Measurements from ENCODE around the gene CNKSR2.
"Not testable (repeated sequence)": the region's sequence is repeated elsewhere in the genome, so short reads cannot be mapped to it uniquely, and the experiment has no call there.

Gene CNKSR2

DNA sequence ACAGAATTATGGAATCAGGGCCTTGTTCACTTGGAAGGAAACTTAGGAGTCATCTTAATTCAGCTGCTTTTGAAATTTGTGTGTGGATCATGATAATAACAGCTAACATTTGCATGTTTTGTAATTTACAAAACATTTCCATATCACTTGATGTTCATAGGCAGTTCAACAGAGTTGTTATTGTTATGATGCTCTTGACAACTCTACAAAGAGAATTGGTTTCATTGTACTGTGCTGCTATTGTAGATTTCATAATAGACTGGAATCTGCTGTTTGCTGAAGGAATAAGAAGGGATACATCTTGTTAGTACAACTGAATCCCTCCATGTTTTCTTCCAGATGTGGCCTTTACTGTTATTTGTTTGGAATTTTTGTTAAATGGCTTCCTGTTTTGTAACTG is 83.5 kb downstream of the CNKSR2 start:
- no peak for DNase-seq

- no peak for DNase-seq
Observed at GRCh38 chrX:21469071-21469470, 94.9 kb downstream of the CNKSR2 start.

DNA sequence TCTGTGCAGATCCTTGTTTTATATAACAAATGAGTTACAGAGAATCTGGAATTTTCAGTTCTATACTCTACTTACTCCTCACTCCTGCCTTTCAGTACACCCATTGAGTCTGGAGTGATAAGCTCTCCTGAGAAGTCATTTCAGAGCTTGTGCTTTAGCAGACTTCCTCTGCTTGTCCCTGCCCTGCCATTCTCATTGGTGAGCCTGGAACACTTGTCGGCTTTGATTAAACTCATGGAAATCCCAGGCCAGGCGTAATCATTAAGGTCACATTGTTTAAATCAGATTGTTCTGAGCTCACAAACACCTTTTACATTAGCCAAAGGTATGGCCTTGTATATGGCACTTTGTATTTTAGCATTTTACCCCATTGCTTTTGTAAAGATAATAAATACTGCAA is 102.7 kb downstream of the CNKSR2 start:
- no peak for DNase-seq

- DNase-seq = no peak
Observed at GRCh38 chrX:21479695-21480270, 105.6 kb downstream of the CNKSR2 start.

DNA sequence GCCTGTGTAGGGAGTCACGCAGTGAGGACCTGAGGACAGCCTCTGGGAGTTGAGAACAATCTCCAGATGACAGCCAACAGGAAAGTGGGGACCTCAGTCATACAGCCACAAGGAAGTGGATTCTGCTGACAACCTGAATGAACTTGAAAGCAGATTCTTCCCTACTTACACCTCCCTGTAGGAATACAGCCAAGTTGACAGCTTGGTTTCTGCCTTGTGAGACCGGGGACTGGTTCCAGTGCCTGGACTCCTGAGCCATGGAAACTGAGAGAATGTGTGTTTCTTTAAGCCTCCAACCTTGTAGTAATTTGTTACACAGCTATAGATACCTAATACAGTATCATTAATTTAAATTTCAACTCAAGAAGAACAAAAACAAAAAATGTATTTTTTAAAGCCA is 107.5 kb downstream of the CNKSR2 start:
- DNase-seq = no peak

GRCh38 chrX:21484051-21484450 is 109.8 kb downstream of the CNKSR2 start:
- not testable (repeated sequence) for DNase-seq

- no peak for DNase-seq
Observed at GRCh38 chrX:21487832-21488231, 113.6 kb downstream of the CNKSR2 start.

GRCh38 chrX:21490341-21490740 is 116.1 kb downstream of the CNKSR2 start:
- no peak for DNase-seq

GRCh38 chrX:21493226-21493830 is 119.1 kb downstream of the CNKSR2 start:
- no peak for DNase-seq

GRCh38 chrX:21503593-21503992 is 129.4 kb downstream of the CNKSR2 start:
- DNase-seq = no peak

DNA sequence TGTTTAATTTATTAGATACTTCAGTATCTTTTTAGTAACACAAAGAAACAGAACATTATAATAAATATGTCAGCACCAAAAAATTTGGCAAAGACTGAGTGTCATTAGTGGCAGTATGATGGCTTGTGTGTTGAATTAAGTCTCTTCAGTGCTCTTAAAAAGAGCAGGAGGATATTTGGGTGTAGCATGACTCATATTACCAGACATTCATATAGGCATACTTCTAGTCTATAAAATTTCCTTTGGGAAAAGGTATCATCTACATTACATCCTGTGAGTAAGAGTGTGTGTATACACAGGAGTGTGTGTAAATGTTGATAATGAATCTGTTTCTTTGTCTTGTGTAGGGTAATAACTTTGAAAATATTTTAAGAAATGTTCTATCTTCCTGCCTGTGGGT is 135.7 kb downstream of the CNKSR2 start:
- DNase-seq = no peak

GRCh38 chrX:21524008-21524407 is 149.8 kb downstream of the CNKSR2 start:
- DNase-seq = no peak

- no peak for DNase-seq
Observed at GRCh38 chrX:21528076-21528475, 153.9 kb downstream of the CNKSR2 start.

DNA sequence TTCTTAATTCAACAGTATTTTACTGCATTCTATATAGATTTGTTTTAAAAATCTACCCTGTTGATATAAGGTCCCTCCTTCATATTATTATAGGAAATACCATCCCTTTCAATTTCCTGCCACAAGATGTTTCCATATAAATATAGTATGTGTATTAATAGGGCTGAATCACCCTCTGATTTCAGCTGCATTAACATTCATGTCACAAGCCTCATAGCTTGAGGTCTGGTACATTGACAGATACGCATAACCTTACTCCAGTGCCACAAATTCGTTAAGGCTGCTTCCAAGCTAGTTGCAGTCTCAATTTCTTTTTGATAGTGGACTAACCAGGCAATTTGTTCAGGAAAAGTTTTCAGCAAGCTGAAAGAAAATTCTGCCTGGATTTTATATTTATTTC is 155.6 kb downstream of the CNKSR2 start:
- DNase-seq = no peak

- DNase-seq = not testable (repeated sequence)
Observed at GRCh38 chrX:21544642-21545041, 170.4 kb downstream of the CNKSR2 start.

- DNase-seq = no peak
Observed at GRCh38 chrX:21559417-21559816, 185.2 kb downstream of the CNKSR2 start.

GRCh38 chrX:21565025-21565424 is 190.8 kb downstream of the CNKSR2 start:
- DNase-seq = no peak

- no peak for DNase-seq
Observed at GRCh38 chrX:21574793-21575192, 200.6 kb downstream of the CNKSR2 start.

DNA sequence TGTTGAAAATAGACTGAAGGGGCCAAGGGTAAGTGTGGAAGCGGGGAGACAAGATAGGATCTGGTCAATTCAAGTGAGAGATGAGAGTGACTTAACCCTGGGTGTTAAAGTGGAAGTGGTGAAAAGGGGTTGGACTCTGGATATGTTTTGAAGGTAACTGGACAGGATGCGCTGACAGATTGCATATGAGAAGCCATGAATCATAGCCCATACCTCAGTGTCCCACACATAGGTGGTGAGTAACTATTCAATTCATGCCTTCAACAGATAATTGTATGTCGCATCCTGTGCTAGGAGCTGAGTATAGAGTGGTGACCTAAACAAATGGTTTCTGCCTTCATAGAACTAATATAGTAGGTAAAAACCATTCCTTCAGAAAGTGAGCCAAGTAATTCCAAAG is 207.3 kb downstream of the CNKSR2 start:
- DNase-seq = no peak

GRCh38 chrX:21586001-21586400 is 211.8 kb downstream of the CNKSR2 start:
- DNase-seq = no peak

DNA sequence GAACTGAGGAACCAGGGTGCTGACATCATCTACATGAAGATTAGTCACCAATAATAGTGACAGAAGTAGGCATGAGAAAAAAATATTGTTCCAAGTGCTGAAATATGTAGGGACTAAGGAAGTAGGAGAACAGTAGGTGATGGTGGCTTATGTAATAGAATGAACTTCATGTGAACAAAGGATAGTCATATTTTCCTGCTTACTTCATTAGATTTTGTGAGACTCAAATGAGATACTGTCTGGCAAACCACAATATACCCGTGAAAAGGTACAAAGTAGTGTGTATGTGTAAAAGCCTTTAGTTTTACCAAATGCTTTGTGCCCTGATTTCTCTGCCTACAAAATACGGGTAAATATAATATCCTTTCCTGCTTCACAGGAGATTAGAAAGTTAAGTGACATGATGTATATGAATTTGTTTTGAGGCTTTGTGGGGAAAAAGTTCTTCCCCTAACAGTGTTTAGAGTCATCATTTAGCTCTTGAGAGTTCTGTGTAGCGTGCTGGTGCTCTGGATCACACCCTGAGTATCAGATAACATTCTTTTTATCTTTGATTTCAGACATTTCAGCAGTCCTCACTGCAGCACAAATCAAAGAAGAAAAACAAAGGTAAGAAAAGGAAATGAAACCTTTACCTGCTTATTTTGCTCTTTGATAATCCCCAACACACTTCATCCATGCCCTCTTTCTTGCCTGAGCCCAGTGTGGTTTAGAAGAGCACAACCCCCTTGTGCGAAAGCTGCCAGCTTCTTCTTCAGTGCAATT is 216.0 kb downstream of the CNKSR2 start:
- no peak for DNase-seq

- no peak for DNase-seq
Observed at GRCh38 chrX:21606002-21606401, 231.8 kb downstream of the CNKSR2 start.

GRCh38 chrX:21610168-21610567 is 235.9 kb downstream of the CNKSR2 start:
- no peak for DNase-seq

DNA sequence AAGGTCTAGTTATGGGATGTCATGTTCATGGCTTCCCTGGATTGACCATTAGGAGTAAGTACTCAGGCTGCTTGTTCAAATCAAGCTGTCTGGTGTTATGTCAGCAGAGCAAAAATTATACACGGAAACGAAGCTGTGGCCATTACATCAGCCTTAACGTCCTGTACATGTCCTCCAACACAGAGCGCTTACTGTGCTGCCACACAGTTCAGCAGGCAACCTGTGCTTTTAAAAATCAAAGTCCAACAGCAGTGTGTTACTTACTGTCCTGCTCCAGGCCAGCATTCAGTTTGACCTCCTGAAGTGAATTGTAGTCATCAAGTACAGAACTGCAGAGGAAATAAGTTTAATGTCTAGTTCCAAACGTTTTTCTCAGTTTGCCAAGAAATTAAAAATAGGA is 237.9 kb downstream of the CNKSR2 start:
- no peak for DNase-seq

- DNase-seq = no peak
Observed at GRCh38 chrX:21616386-21616785, 242.2 kb downstream of the CNKSR2 start.
